Peyer's patch (tissue), 4 donors: ENCODE data around the gene TGM3. TPM values are rescaled to one million over a fixed set of nuclear protein-coding genes. Genes with fewer than 3 reads are reported as not detected.
A peak's percentile ranks its signal among the peaks of the same experiment; 100 is the strongest.
"Not testable (repeated sequence)": the region's sequence is repeated elsewhere in the genome, so short reads cannot be mapped to it uniquely, and the experiment has no call there.

Experiments
- DNase-seq, 3 donors: peaks; one replicate each; pipeline ENCODE4 v3.0.0-alpha.2; 2017 to 2019
- H3K27ac ChIP-seq, 4 donors: fragments of 200-600 bp; sonication (generic); one replicate each; pipeline ENCODE4 v1.5.1; 2016 to 2019
- H3K27me3 ChIP-seq, 2 donors: fragments of 200-600 bp; sonication (generic); one replicate each; pipeline ENCODE4 v1.5.1; 2019
- H3K36me3 ChIP-seq, 3 donors: fragments of 200-600 bp; sonication (generic); one replicate each; pipeline ENCODE4 v1.5.1; 2016 to 2019
- H3K4me1 ChIP-seq, 4 donors: fragments of 200-600 bp; sonication (generic); one replicate each; pipeline ENCODE4 v1.5.1; 2016 to 2019
- H3K4me3 ChIP-seq, 4 donors: fragments of 200-600 bp; sonication (generic); 1 replicate in 3 of 4; 2 replicates in 1 of 4; pipeline ENCODE4 v1.5.1; 2016 to 2019; ENCODE audit warnings: mild to moderate bottlenecking in 1 of 4
- H3K9me3 ChIP-seq, 4 donors: fragments of 200-600 bp; sonication (generic); one replicate each; pipeline ENCODE4 v1.5.1; 2016 to 2019; ENCODE audit warnings: mild to moderate bottlenecking in 1 of 4
- POLR2A ChIP-seq, 2 donors: fragments of 450-650 bp; IDR thresholded peaks; one replicate each; pipeline ENCODE4 v1.5.1; 2017; ENCODE audit warnings: antibody characterized with exemption in 2 of 2, mild to moderate bottlenecking in 2 of 2, moderate library complexity in 2 of 2
- total RNA-seq, 4 donors: library from RNA; depleted of rRNA; stranded (reverse); fragments of >200 nt; gene quantifications; one replicate each; pipeline ENCODE4 v1.1.0, GENCODE V29; 2016
- TF ChIP-seq, protein P1 (sequence below), 6 experiments: fragments of 450-650 bp in 4 of 6; fragments of 200-600 bp in 2 of 6; sonication (generic) in 1 of 6; IDR thresholded peaks; one replicate each; pipeline ENCODE4 v1.5.1; 2017 to 2019; ENCODE audit warnings: antibody characterized with exemption in 6 of 6, mild to moderate bottlenecking in 3 of 6, moderate library complexity in 1 of 6

Gene TGM3
- total RNA-seq, 4 donors from 2014 or later, result 0.40 TPM; not detected in 3

DNA sequence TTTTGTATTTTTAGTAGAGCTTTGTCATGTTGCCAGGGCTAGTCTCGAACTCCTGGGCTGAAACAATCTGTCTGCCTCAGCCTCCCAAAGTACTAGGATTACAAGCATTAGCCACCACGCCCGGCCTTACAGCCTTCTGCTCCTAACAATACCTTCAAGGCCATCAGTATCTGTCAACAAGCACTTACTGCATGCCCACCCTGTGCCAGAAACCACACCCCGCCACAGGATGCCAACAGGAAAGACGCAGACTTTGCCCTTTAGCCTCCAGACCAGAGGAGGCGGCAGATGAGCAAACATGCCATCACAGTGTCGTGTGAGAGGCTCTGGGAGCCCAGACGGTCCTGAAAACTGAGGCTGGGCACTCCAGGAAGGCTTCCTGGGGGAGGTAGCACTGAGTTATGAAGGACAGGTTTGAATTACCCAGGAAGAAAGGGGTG, 34.7 kb upstream of the TGM3 start:
- peak in 2 of 3 donors; percentile 86 to 87 for DNase-seq
- Histone ChIP-seq H3K4me3 (no peak overlapping the region), H3K4me1 (no peaks in the 10 kb centered on the region), H3K36me3 (no peaks in the 10 kb centered on the region), H3K9me3 (no peaks in the 10 kb centered on the region), H3K27ac (peak overlapping the region in 2 of 4 donors; percentile 14 to 20), H3K27me3 (no peaks in the 10 kb centered on the region)
- TF ChIP-seq, protein P1, sequence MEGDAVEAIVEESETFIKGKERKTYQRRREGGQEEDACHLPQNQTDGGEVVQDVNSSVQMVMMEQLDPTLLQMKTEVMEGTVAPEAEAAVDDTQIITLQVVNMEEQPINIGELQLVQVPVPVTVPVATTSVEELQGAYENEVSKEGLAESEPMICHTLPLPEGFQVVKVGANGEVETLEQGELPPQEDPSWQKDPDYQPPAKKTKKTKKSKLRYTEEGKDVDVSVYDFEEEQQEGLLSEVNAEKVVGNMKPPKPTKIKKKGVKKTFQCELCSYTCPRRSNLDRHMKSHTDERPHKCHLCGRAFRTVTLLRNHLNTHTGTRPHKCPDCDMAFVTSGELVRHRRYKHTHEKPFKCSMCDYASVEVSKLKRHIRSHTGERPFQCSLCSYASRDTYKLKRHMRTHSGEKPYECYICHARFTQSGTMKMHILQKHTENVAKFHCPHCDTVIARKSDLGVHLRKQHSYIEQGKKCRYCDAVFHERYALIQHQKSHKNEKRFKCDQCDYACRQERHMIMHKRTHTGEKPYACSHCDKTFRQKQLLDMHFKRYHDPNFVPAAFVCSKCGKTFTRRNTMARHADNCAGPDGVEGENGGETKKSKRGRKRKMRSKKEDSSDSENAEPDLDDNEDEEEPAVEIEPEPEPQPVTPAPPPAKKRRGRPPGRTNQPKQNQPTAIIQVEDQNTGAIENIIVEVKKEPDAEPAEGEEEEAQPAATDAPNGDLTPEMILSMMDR (IDR thresholded peaks at IDR 0.05), result no peak
- TF ChIP-seq POLR2A (IDR thresholded peaks at IDR 0.05), result no peak

DNA sequence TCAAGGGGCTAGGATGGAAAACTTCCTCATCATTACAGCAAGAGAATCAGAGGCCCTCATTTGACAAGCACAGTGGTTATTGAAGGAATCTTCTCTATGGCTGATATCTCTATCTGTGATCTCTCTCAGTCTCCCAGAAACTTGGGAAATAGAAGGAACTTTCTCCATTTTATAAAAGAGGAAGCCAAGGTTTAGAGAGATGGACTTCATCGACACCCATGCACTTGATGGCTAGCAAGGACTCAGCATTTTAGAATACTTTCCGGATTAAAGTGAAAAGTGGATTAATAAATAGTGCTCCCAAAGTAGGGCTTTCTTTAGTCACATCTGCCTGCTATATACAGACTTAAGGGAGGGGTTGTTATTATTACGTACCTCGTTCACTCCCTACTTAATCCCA, 34.2 kb upstream of the TGM3 start:
- Histone ChIP-seq H3K4me1 (no peaks in the 10 kb centered on the region), H3K9me3 (no peaks in the 10 kb centered on the region), H3K36me3 (no peaks in the 10 kb centered on the region), H3K27ac (peak overlapping the region in 1 of 4 donors; percentile 14), H3K4me3 (no peak overlapping the region), H3K27me3 (no peaks in the 10 kb centered on the region)
- DNase-seq, result no peak
- TF ChIP-seq, protein P1 (IDR thresholded peaks at IDR 0.05), result no peak
- TF ChIP-seq POLR2A (IDR thresholded peaks at IDR 0.05), result no peak

DNA sequence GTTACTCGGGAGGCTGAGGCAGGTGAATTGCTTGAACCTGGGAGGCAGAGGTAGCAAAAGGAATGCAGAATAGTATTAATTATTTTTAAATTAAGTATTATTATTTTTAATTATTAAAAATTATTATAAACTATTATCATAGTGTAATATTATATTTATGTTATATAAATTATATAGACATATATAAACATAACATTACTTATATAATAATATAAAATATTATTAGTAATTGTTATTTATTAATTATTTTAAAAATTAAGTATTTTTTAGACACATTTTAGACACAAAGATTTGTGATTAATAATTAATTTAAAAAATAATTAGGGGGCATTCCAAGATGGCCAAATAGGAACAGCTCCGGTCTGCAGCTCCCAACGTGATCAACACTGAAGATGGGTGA, 31.7 kb upstream of the TGM3 start:
- H3K9me3 ChIP-seq, result no peaks in the 10 kb centered on the region
- H3K27me3 ChIP-seq, result no peaks in the 10 kb centered on the region
- DNase-seq, result no peak
- H3K4me3 ChIP-seq, result no peak overlapping the region
- no peaks in the 10 kb centered on the region for H3K36me3 ChIP-seq
- no peak overlapping the region for H3K27ac ChIP-seq
- TF ChIP-seq, protein P1 (IDR thresholded peaks at IDR 0.05), result no peak
- no peak for TF ChIP-seq POLR2A (IDR thresholded peaks at IDR 0.05)
- H3K4me1 ChIP-seq, result no peaks in the 10 kb centered on the region

DNA sequence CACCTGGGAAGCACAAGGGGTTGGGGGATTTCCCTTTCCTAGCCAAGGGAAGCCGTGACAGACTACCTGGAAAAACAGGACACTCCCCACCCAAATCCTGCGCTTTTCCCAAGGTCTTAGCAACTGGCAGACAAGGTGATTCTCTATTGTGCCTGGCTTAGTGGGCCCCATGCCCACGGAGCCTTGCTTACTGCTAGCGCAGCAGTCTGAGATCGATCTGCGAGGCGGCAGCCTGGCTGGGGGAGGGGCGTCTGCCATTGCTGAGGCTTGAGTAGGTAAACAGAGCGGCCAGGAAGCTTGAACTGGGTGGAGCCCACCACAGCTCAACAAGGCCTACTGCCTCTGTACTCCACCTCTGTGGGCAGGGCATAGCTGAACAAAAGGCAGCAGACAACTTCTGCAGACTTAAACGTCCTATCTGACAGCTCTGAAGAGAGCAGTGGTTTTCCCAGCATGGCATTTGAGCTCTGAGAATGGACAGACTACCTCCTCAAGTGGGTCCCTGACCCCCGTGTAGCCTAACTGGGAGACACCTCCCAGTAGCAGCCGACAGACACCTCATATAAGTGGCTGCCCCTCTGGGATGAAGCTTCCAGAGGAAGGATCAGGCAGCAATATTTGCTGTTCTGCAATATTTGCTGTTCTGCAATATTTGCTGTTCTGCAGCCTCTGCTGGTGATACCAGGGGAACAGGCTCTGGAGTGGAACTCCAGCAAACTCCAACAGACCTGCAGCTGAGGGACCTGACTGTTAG, 31.0 kb upstream of the TGM3 start:
- H3K27me3 ChIP-seq, H3K27ac ChIP-seq, H3K4me1 ChIP-seq, DNase-seq, H3K4me3 ChIP-seq, H3K9me3 ChIP-seq, H3K36me3 ChIP-seq: not testable (repeated sequence)

DNA sequence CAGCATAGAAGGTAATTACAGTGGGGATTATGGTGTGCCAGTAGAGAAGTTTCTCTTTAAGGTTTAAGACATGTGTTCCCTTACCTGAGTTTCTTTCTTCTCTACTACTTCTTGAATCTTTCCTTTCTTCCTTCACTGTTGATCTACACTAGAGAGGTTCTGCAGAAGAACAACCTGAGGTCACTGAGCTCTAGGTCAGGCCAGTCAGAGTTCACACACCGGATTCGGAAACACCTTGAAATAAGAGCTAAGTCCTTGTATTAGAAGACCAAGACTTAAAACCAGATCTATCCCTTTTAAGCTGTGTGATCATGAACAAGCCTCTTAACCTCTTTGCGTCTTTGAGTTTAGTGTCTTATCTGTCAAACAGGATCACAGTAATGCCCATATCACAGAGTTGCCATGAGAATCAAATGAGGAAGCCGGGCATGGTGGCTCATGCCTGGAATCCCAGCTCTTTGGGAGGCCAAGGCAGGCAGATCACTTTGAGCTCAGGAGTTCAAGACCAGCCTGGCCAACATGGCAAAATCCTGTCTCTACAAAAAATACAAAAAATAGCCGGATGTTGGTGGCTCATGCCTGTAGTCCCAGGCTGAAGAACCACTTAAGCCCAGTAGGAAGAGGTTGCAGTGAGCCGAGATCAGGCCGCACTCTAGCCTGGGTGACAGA, 22.0 kb upstream of the TGM3 start:
- no peak overlapping the region for H3K4me3 ChIP-seq
- H3K4me1 ChIP-seq, result no peaks in the 10 kb centered on the region
- H3K27ac ChIP-seq, result no peak overlapping the region
- no peak for DNase-seq
- H3K36me3 ChIP-seq, result no peaks in the 10 kb centered on the region
- no peaks in the 10 kb centered on the region for H3K9me3 ChIP-seq
- no peak for TF ChIP-seq POLR2A (IDR thresholded peaks at IDR 0.05)
- TF ChIP-seq, protein P1 (IDR thresholded peaks at IDR 0.05), result no peak
- no peaks in the 10 kb centered on the region for H3K27me3 ChIP-seq

DNA sequence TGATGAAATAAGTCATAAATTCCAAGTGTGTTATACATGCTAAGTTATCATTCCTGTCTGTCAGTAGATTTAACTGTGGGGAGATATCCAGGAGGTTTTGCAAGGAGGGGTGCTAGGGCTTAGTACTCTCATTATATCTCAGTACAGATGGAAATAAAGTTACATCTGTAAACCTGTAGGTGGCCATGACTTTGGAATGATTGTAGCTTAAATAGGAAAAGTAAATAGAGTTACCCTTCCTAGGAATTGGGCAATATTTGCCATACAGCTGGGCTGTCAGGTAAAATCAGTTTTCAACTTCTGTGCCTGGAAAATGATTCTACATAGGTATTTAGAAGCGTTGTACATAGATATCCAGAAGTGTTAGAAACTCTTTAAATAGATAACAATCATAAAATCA, 19.8 kb upstream of the TGM3 start:
- no peak for DNase-seq
- no peak for TF ChIP-seq POLR2A (IDR thresholded peaks at IDR 0.05)
- TF ChIP-seq, protein P1 (IDR thresholded peaks at IDR 0.05), result peak in 1 of 6 experiments; percentile 8
- Histone ChIP-seq H3K9me3 (no peaks in the 10 kb centered on the region), H3K4me3 (no peak overlapping the region), H3K36me3 (no peaks in the 10 kb centered on the region), H3K27me3 (no peaks in the 10 kb centered on the region), H3K27ac (no peak overlapping the region), H3K4me1 (no peaks in the 10 kb centered on the region)
